Body of pancreas (tissue), 4 donors: Measurements from ENCODE around the gene IL11RA. TPM values are rescaled to one million over a fixed set of nuclear protein-coding genes. Genes with fewer than 3 reads are reported as not detected.

Experiments
- ATAC-seq: fragments of 150-250 bp; one replicate; pipeline ENCODE4 v1.9.1; 2016
- DNase-seq, 4 donors: peaks; one replicate each; pipeline ENCODE4 v3.0.0-alpha.2; 2019
- H3K27ac ChIP-seq, 4 donors: fragments of 200-600 bp; sonication (generic); 1 replicate in 3 of 4; 2 replicates in 1 of 4; pipeline versions ENCODE4 v1.5.1 to v1.6.1; 2016 to 2019; ENCODE audit warnings: mild to moderate bottlenecking in 1 of 4, mixed read lengths in 1 of 4, moderate library complexity in 1 of 4
- H3K27me3 ChIP-seq, 2 donors: fragments of 200-600 bp; sonication (generic); one replicate each; pipeline ENCODE4 v1.6.0; 2016; ENCODE audit warnings: mild to moderate bottlenecking in 1 of 2
- H3K36me3 ChIP-seq, 2 donors: fragments of 200-600 bp; sonication (generic); replicated peaks in 1 of 2; 2 replicates each; pipeline ENCODE4 v1.5.1; 2016; ENCODE audit warnings: low read depth in 2 of 2; ENCODE audit not compliant: insufficient read depth in 1 of 2
- H3K4me1 ChIP-seq: fragments of 200-600 bp; sonication (generic); one replicate; pipeline ENCODE4 v1.6.0; 2016
- H3K4me3 ChIP-seq, 2 donors: fragments of 200-600 bp; sonication (generic); 1 replicate in 1 of 2; 2 replicates in 1 of 2; pipeline ENCODE4 v1.5.1; 2016 to 2019
- H3K9me3 ChIP-seq, 3 donors: fragments of 200-600 bp; sonication (generic); 1 replicate in 2 of 3; 2 replicates in 1 of 3; pipeline ENCODE4 v1.5.1; 2016
- CTCF ChIP-seq, 7 experiments: fragments of 450-650 bp in 4 of 7; fragments of 200-600 bp in 3 of 7; sonication (generic) in 3 of 7; IDR thresholded peaks; one replicate each; pipeline ENCODE4 v1.5.1; 2016 to 2019; ENCODE audit warnings: antibody characterized with exemption in 7 of 7
- POLR2A ChIP-seq, 3 donors: fragments of 450-650 bp; IDR thresholded peaks; one replicate each; pipeline ENCODE4 v1.6.1; 2016; ENCODE audit warnings: antibody characterized with exemption in 3 of 3, mild to moderate bottlenecking in 2 of 3
- WGBS, 2 donors: methylation state at CpG; one replicate each; pipeline ENCODE4 v1.1.5; 2017; 5-methylcytosine and 5-hydroxymethylcytosine counted together
- intact Hi-C: fragments of 100-400 bp; cut with DNase I; formaldehyde crosslinking; loops from one replicate; pipeline ENCODE4 v1.15.1; 2023
- total RNA-seq, 2 donors: library from RNA; depleted of rRNA; stranded (reverse); fragments of >200 nt; gene quantifications; one replicate each; pipeline ENCODE4 v1.1.0, GENCODE V29; 2016

Gene IL11RA
- total RNA-seq, 2 donors from 2014 or later = 14.5 to 27.4 TPM

DNA sequence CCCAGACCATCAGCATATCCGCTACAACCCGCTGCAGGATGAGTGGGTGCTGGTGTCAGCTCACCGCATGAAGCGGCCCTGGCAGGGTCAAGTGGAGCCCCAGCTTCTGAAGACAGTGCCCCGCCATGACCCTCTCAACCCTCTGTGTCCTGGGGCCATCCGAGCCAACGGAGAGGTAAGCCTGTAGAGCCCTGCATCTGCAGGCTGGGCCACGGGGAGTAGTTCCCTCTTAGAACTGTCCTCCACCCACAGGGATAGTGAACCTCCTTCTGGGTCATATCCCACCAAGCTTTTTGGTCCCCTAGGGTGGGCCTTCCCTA, 4.9 kb upstream of the IL11RA start:
- H3K9me3 ChIP-seq = no peaks in the 10 kb centered on the region
- no peaks in the 10 kb centered on the region for H3K36me3 ChIP-seq
- peak overlapping the region; percentile 45 to 58 for H3K4me3 ChIP-seq
- ATAC-seq (peak; percentile 0), DNase-seq (no peak)
- H3K27ac ChIP-seq = peak overlapping the region; percentile 63 to 86 (median 82)
- H3K4me1 ChIP-seq = peaks cover 53% of the 10 kb centered on the region
- H3K27me3 ChIP-seq = no peaks in the 10 kb centered on the region
- no peak for TF ChIP-seq POLR2A (IDR thresholded peaks at IDR 0.05)
- TF ChIP-seq CTCF (IDR thresholded peaks at IDR 0.05) = no peak
- intact Hi-C loops = no loop called here
- WGBS, 2 donors = 3 to 6% methylated on average over 7 to 8 of the region's 8 CpGs

GRCh38 chr9:34647651-34648050, 4.3 kb upstream of the IL11RA start:
- DNase-seq (no peak), ATAC-seq (no peak)
- no peaks in the 10 kb centered on the region for H3K9me3 ChIP-seq
- no peak overlapping the region for H3K27ac ChIP-seq
- H3K4me3 ChIP-seq = no peak overlapping the region
- no peaks in the 10 kb centered on the region for H3K27me3 ChIP-seq
- 29 to 38% methylated on average over 9 to 10 of the region's 10 CpGs for WGBS, 2 donors
- no peaks in the 10 kb centered on the region for H3K36me3 ChIP-seq
- TF ChIP-seq POLR2A (IDR thresholded peaks at IDR 0.05) (no peak), CTCF (IDR thresholded peaks at IDR 0.05) (no peak)
- peaks cover 59% of the 10 kb centered on the region for H3K4me1 ChIP-seq
- intact Hi-C loops = no loop called here

DNA sequence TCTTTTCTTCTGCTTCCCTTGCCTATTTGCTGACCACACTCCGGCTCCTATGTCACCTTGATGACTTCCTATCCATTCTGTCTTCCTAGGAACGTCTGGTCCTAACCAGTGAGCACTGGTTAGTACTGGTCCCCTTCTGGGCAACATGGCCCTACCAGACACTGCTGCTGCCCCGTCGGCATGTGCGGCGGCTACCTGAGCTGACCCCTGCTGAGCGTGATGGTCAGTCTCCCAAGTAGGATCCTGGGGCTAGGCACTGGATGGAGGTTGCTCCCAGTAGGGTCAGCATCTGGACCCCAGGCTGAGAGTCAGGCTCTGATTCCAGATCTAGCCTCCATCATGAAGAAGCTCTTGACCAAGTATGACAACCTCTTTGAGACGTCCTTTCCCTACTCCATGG, 3.3 kb upstream of the IL11RA start:
- DNase-seq (no peak), ATAC-seq (no peak)
- no peak overlapping the region for H3K4me3 ChIP-seq
- intact Hi-C loops = no loop called here
- WGBS, 2 donors = 92 to 94% methylated on average over 7 to 8 of the region's 8 CpGs
- TF ChIP-seq POLR2A (IDR thresholded peaks at IDR 0.05) (no peak), CTCF (IDR thresholded peaks at IDR 0.05) (no peak)
- no peaks in the 10 kb centered on the region for H3K36me3 ChIP-seq
- no peaks in the 10 kb centered on the region for H3K9me3 ChIP-seq
- H3K27me3 ChIP-seq = no peaks in the 10 kb centered on the region
- peaks cover 70% of the 10 kb centered on the region for H3K4me1 ChIP-seq
- H3K27ac ChIP-seq = no peak overlapping the region

DNA sequence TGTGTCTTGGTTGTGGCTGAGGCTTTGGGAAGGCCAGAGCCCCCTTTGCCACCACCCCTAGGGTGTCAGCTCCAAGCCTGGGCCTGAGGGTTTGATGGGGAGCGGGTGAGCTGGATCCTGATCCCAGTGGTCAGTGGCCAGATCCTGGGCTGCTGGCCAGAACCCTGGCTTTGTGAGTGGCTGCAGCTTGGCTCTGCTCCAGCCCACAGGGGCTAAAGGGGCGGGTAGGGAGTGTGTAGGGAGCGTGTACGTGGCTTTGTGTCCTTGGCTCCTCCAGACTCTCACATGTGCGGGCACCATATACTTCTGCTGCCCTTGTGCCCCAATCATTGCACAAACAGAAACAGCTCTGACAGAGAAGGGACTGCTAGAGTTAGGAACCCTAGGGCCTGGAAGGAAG, 1.2 kb upstream of the IL11RA start:
- intact Hi-C loops = no loop called here
- Histone ChIP-seq H3K27me3 (no peaks in the 10 kb centered on the region), H3K4me3 (no peak overlapping the region), H3K4me1 (peaks cover 73% of the 10 kb centered on the region), H3K9me3 (no peaks in the 10 kb centered on the region), H3K27ac (peak overlapping the region in 2 of 4 donors; percentile 71), H3K36me3 (no peaks in the 10 kb centered on the region)
- DNase-seq = no peak
- no peak for ATAC-seq
- WGBS, 2 donors = 65% methylated on average over 5 of the region's 5 CpGs; no CpG with 5 or more reads in 1 of the 2 donors
- TF ChIP-seq CTCF (IDR thresholded peaks at IDR 0.05) (no peak), POLR2A (IDR thresholded peaks at IDR 0.05) (no peak)

DNA sequence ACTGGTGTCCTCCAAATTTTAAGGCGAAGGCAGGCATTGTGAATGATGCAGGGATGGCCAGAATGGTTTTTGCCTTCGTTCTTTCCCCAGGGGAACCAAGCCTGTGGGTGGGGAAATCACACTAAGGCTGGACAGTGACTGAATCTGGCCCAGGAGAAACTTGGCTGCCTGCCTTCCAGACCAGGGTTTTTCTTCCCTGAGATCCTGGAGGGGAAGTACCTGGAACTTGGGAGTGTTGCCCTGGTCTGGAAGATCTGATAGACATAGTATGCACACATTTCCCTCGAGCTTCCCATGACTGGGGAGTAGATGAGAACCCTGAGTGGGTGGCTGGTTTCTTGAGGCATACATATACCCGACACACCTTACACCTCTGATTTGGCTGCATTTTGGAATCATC, 664 bp upstream of the IL11RA start:
- Histone ChIP-seq H3K27me3 (no peaks in the 10 kb centered on the region), H3K4me1 (peaks cover 68% of the 10 kb centered on the region)

More for the DNA sequence above, 664 bp upstream of the IL11RA start:
- no peak for TF ChIP-seq CTCF (IDR thresholded peaks at IDR 0.05)
- TF ChIP-seq POLR2A (IDR thresholded peaks at IDR 0.05) = no peak
- Histone ChIP-seq H3K27ac (peak overlapping the region; percentile 60 to 75 (median 71)), H3K36me3 (no peaks in the 10 kb centered on the region), H3K9me3 (no peaks in the 10 kb centered on the region), H3K4me3 (no peak overlapping the region)
- ATAC-seq (no peak), DNase-seq (peak in 3 of 4 donors; percentile 44 to 66 (median 46))
- intact Hi-C loops = no loop called here
- 49 to 61% methylated on average over 4 of the region's 4 CpGs for WGBS, 2 donors
